GM12878 (cell line): ENCODE data around the gene GFI1. TPM values are rescaled to one million over a fixed set of nuclear protein-coding genes. Genes with fewer than 3 reads are reported as not detected.

Source experiments
- ATAC-seq: fragments of 200-7000 bp; cut with Tn5 transposase; 3 replicates; pipeline ENCODE4 v1.9.1; 2020; ENCODE audit warnings: mild to moderate bottlenecking, moderate library complexity
- BruUV-seq: library from RNA; stranded (reverse); fragments of 400-500 nt; replicated peaks from 2 replicates; lab custom pipeline; 2021; lab: Mats Ljungman, UMichigan
- CTCF ChIA-PET: fragments of 300-600 bp; sonication (Branson Sonifier 250); formaldehyde crosslinking; extraction: SDS; loops from one replicate; lab custom pipeline; 2021; ENCODE audit warnings: inconsistent platforms; lab: Yijun Ruan, JAX
- POLR2A ChIA-PET: fragments of 350-600 bp; formaldehyde crosslinking; extraction: SDS; loops from one replicate; lab custom pipeline; 2021; ENCODE audit warnings: inconsistent platforms; lab: Charles Lee
- RAD21 ChIA-PET: fragments of 300-600 bp; sonication (Branson Sonifier 250); formaldehyde crosslinking; loops from one replicate; lab custom pipeline; 2023; ENCODE audit warnings: antibody characterized with exemption; ENCODE audit not compliant: unreplicated experiment; lab: Charles Lee
- SMC1A ChIA-PET: fragments of 300-600 bp; sonication (Branson Sonifier 250); formaldehyde crosslinking; loops from one replicate; lab custom pipeline; 2023; ENCODE audit not compliant: unreplicated experiment, uncharacterized antibody; lab: Charles Lee
- DNase-seq: peaks from one replicate; pipeline ENCODE4 v3.0.0-alpha.2; 2011; ENCODE audit warnings: low read depth, low spot score
- FAIRE-seq: peaks from 3 replicates; lab custom pipeline; 2011; peaks lifted over from hg19 to GRCh38; lab: Jason Lieb, UNC
- H2AFZ ChIP-seq: 2 replicates; pipeline ENCODE4 v1.6.0; 2011; ENCODE audit warnings: low read depth, low read length, control low read depth; ENCODE audit not compliant: control insufficient read depth
- H3K27ac ChIP-seq: 2 replicates; pipeline ENCODE4 v1.5.1; 2011; ENCODE audit warnings: control low read depth; ENCODE audit not compliant: control insufficient read depth, insufficient read depth
- H3K27me3 ChIP-seq, 2 experiments: replicated peaks in 1 of 2; 2 replicates each; pipeline versions ENCODE4 v1.6.0 to v1.6.1; 2011; ENCODE audit warnings: low read length in 1 of 2; ENCODE audit not compliant: control insufficient read depth in 2 of 2, insufficient read depth in 2 of 2
- H3K36me3 ChIP-seq, 2 experiments: 2 replicates each; pipeline ENCODE4 v1.5.1; 2011; ENCODE audit warnings: low read length in 1 of 2; ENCODE audit not compliant: control insufficient read depth in 2 of 2, insufficient read depth in 2 of 2
- H3K4me1 ChIP-seq: 2 replicates; pipeline ENCODE4 v1.6.1; 2011; ENCODE audit warnings: mild to moderate bottlenecking, low read length, moderate library complexity, mixed read lengths; ENCODE audit not compliant: control insufficient read depth, insufficient read depth
- H3K4me2 ChIP-seq: 2 replicates; pipeline ENCODE4 v1.6.0; 2011; ENCODE audit warnings: control low read depth; ENCODE audit not compliant: control insufficient read depth, insufficient read depth
- H3K4me3 ChIP-seq: fragments of 200-600 bp; sonication (generic); 2 replicates; pipeline ENCODE4 v1.5.1; 2016
- H3K79me2 ChIP-seq: 2 replicates; pipeline ENCODE4 v1.6.0; 2011; ENCODE audit warnings: low read length; ENCODE audit not compliant: control insufficient read depth, insufficient read depth
- H3K9ac ChIP-seq: 2 replicates; pipeline ENCODE4 v1.8.0; 2011; ENCODE audit warnings: low read length, control low read depth, mixed read lengths; ENCODE audit not compliant: control insufficient read depth, insufficient read depth
- H3K9me3 ChIP-seq: replicated peaks from 3 replicates; pipeline ENCODE4 v1.5.1; 2011; ENCODE audit warnings: mild to moderate bottlenecking, low read length; ENCODE audit not compliant: control insufficient read depth, insufficient read depth
- H4K20me1 ChIP-seq: 2 replicates; pipeline ENCODE4 v1.6.0; 2011; ENCODE audit not compliant: control insufficient read depth, insufficient read depth
- CBFB ChIP-seq: IDR thresholded peaks from 2 replicates; pipeline ENCODE4 v1.6.1; 2016; ENCODE audit warnings: antibody characterized with exemption, low read depth
- CHD1 ChIP-seq: IDR thresholded peaks from 2 replicates; pipeline ENCODE4 v1.6.1; 2012; ENCODE audit warnings: low read depth, low read length, improper control_type of control experiment
- NR2F1 ChIP-seq: fragments of 450-650 bp; conservative IDR thresholded peaks from 2 replicates; pipeline ENCODE4 v1.6.1; 2017; ENCODE audit warnings: mild to moderate bottlenecking
- RB1 ChIP-seq: fragments of 450-650 bp; formaldehyde crosslinking; IDR thresholded peaks from 2 replicates; pipeline ENCODE4 v1.6.1; 2017; ENCODE audit warnings: mild to moderate bottlenecking, borderline replicate concordance
- SREBF2 ChIP-seq: IDR thresholded peaks from 2 replicates; pipeline ENCODE4 v1.6.1; 2012; ENCODE audit warnings: mild to moderate bottlenecking, low read length
- TCF12 ChIP-seq: IDR thresholded peaks from 2 replicates; pipeline ENCODE4 v1.6.1; 2011; ENCODE audit warnings: low read depth, mild to moderate bottlenecking, low read length
- WGBS: methylation state at CpG from one replicate; pipeline ENCODE4 v1.1.6; 2016; ENCODE audit warnings: low lambda C conversion rate; ENCODE audit not compliant: insufficient replicate concordance, insufficient coverage; ENCODE audit errors: missing lambda C conversion rate; 5-methylcytosine and 5-hydroxymethylcytosine counted together
- in situ Hi-C: fragments of 300-500 bp; cut with MboI; formaldehyde crosslinking; loops from 9 replicates; pipeline ENCODE4 v1.14.3; 2018; ENCODE audit warnings: mixed read lengths
- intact Hi-C: fragments of 100-400 bp; cut with micrococcal nuclease; formaldehyde crosslinking; loops from one replicate; pipeline ENCODE4 v1.14.2; 2022; ENCODE audit not compliant: unreplicated experiment
- polyA plus RNA-seq, 11 experiments: library from polyadenylated mRNA; depleted of rRNA in 4 of 11; unstranded in 6 of 11; stranded (reverse) in 5 of 11; fragments of >200 nt; fragmentation: Nextera tagmentation in 4 of 11; fragmentation: Illumina TruSeq in 1 of 11; extraction: Ambion mirVana in 4 of 11; extraction: Trizol in 1 of 11; gene quantifications; 1 replicate in 1 of 11; 2 replicates in 10 of 11; pipeline versions ENCODE4 v1.2.1 to v1.2.3, GENCODE V29; 2011 to 2016; ENCODE audit warnings: inconsistent platforms in 2 of 11, missing spikeins in 2 of 11, low read depth in 1 of 11
- total RNA-seq, 4 experiments: library from RNA; depleted of rRNA in 3 of 4; stranded (reverse); fragments of >200 nt in 3 of 4; fragmentation: Illumina TruSeq in 1 of 4; extraction: Trizol in 1 of 4; gene quantifications; 2 replicates each; pipeline versions ENCODE4 v1.2.1 to v1.2.3, GENCODE V29; 2013 to 2021
- TF ChIP-seq, protein P1 (sequence below): fragments of 450-650 bp; IDR thresholded peaks from 2 replicates; pipeline ENCODE4 v1.6.1; 2016; ENCODE audit warnings: mild to moderate bottlenecking

Gene GFI1
- total and polyA plus RNA-seq, 10 of the 15 experiments (the other 5 are each of a cell fraction or from before 2014, with no cell fraction given): 1.8 to 18.3 (median 7.4) TPM

DNA sequence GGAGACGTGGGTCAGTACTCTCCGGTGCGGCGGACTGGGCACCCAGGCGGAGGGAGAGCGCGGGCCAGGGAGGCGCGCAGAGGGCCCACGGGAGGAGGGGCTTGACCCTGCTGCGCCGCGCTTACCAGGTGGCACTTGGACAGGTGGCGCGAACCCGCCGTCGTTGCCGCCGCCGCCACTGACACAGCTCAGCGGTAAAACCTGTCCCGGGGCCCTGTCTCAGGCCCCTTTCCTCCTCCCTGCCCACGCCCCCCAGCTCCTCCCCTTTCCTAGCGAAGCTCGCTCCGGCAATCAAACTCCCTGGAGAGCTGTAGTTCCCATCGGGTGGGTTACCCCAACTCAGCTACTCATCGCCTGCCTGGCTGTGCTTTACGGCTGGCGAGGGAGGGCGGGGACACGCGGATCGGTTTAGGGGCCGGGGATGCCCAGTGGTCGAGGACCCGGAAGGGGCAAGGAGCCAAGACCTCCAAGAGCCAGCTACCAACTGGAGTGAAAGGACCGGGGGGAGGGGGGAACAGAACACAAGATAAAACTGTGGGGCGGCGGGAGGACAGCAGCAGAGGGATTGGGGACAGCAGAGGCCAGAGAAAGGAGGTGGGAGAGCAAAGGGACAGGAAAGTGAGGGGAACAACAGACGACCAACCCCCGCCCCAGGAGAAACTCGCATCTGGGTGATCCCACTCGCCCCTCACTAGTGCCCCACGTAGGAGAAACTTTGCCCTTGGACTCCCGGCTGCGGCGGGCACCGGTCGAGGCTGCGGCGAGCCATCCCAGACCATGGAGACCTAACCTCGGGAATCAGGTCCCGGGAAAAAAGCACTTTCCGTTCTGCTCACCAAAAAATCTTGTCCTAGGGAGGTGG lies 2.9 kb downstream of the GFI1 start (continued):
- TF ChIP-seq SREBF2 (no peak), TCF12 (0 out of 2 replicates have a peak, but pooled peaks have one; percentile 39), RB1 (0 out of 2 replicates have a peak, but pooled peaks have one; percentile 47), NR2F1 (0 out of 2 replicates have a peak, but pooled peaks have one; percentile 61)

DNA sequence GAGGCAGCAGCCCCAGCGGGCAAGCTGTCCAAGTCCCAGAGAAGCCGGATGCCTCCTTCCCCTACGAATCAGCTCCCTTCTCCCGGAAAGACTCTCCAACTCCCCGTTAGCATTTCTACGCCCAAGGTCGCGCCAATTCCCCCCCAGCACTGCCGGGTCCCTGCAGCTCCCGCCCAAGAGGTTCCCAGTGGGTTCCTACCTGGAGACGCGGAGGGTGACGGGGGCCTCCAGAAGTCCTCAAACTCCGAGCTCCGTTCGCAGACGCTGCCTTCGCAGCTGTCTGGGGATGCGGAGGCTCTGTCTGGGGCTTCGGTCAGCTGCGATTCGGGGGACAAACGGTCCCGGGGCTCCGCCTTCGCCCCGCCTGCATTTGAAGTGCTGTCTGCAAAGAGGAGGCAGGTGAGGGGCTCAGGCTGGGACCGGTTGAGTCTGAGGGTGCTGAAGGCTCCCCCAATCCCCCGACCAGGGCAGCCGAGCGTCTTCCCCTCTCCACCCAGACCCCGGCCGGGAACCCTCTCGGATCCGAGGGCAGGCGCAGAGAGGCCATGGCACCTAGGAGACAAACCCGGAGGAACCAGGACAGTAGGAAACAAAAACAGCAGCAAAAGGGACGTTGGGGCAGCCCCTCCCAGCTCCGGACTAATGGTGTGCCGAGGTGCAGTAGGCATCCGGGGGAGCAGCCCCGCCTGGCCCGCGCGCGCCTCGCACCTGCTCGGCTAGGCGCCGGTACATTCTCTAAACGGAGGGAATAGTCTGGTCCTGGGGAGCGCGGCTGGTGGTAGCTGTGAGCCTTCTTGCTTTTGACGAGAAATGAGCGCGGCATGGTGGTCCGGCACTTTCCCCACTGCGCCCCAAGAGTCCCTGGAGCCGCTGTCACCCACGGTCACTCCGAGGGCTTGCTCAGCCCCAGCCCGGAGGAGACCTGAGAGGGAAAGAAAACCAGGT lies 3.8 kb downstream of the GFI1 start:
- no peak overlapping the region for H3K27ac ChIP-seq
- FAIRE-seq (no peak), DNase-seq (no peak), ATAC-seq (peak; percentile 6)
- H3K36me3 ChIP-seq: peaks cover 0 to 9% of the 10 kb centered on the region in 2 experiments; a peak in 2 of 4 replicates
- under 1% methylated on average over 62 of the region's 62 CpGs for whole genome bisulfite sequencing
- TF ChIP-seq CHD1 (0 out of 2 replicates have a peak, but pooled peaks have one; percentile 17), CBFB (no peak)
- TF ChIP-seq, protein P1, sequence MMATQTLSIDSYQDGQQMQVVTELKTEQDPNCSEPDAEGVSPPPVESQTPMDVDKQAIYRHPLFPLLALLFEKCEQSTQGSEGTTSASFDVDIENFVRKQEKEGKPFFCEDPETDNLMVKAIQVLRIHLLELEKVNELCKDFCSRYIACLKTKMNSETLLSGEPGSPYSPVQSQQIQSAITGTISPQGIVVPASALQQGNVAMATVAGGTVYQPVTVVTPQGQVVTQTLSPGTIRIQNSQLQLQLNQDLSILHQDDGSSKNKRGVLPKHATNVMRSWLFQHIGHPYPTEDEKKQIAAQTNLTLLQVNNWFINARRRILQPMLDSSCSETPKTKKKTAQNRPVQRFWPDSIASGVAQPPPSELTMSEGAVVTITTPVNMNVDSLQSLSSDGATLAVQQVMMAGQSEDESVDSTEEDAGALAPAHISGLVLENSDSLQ: 0 out of 2 replicates have a peak, but pooled peaks have one; percentile 6
- no TSS peak for BruUV-seq
- intact Hi-C loops (loop anchor here (5.0 kb wide), 1 partner anchor 171 kb away; no protein-coding TSS in a partner anchor), in situ Hi-C loops (loop anchor here (5.0 kb wide), 1 partner anchor 104 kb away; no protein-coding TSS in a partner anchor)
- no peaks in the 10 kb centered on the region for H3K79me2 ChIP-seq
- ChIA-PET POLR2A (interaction anchor here (0.6 to 8.7 kb wide), 15 partner anchors 8 to 480 kb away, joined by 3 to 77 read pairs (median 4); no protein-coding TSS in a partner anchor), RAD21 (interaction anchor here (0.6 to 9.0 kb wide), 22 partner anchors 8 to 192 kb away, joined by 3 to 138 read pairs (median 3); no protein-coding TSS in a partner anchor), SMC1A (interaction anchor here (0.6 to 8.6 kb wide), 26 partner anchors 8 to 185 kb away, joined by 3 to 100 read pairs (median 5); partner anchors contain the start of genes GLMN and RPAP2), CTCF (interaction anchor here (0.8 to 10.1 kb wide), 16 partner anchors 9 to 174 kb away, joined by 3 to 60 read pairs (median 4); no protein-coding TSS in a partner anchor)
- H3K9me3 ChIP-seq: no peaks in the 10 kb centered on the region
- H3K9ac ChIP-seq: peak overlapping the region; percentile 41; the same call in 1 of the 2 replicates
- peak overlapping the region; percentile 76 for H3K4me2 ChIP-seq
- H3K4me3 ChIP-seq: peak overlapping the region; percentile 93
- H2AFZ ChIP-seq: peak overlapping the region; percentile 73
- no peaks in the 10 kb centered on the region for H3K27me3 ChIP-seq
- no peaks in the 10 kb centered on the region for H4K20me1 ChIP-seq
- peaks cover 10% of the 10 kb centered on the region for H3K4me1 ChIP-seq
